K562 (cell line): ENCODE measurements around the gene DCAF6. TPM values are rescaled to one million over a fixed set of nuclear protein-coding genes. Genes with fewer than 3 reads are reported as not detected.

Experiments
- AFF1 ChIP-seq, 2 experiments: fragments of 450-650 bp; IDR thresholded peaks; 2 replicates each; pipeline ENCODE4 v1.6.1; 2018; ENCODE audit warnings: mild to moderate bottlenecking in 2 of 2, low read depth in 1 of 2; ENCODE audit not compliant: partially characterized antibody in 2 of 2
- CHD4 ChIP-seq: fragments of 200-600 bp; sonication (generic); IDR thresholded peaks from 3 replicates; pipeline ENCODE4 v1.6.1; 2012; ENCODE audit warnings: low read depth, mild to moderate bottlenecking, mixed read lengths, low read length, inconsistent platforms; ENCODE audit not compliant: insufficient read depth, insufficient replicate concordance, poor library complexity, severe bottlenecking
- E2F3 ChIP-seq: fragments of 250-450 bp; sonication (Bioruptor Pico); IDR thresholded peaks from 2 replicates; pipeline ENCODE4 v1.4.0; 2020; ENCODE audit warnings: mild to moderate bottlenecking
- ESRRB ChIP-seq: fragments of 250-450 bp; sonication (Bioruptor Pico); IDR thresholded peaks from 2 replicates; pipeline ENCODE4 v1.5.0; 2020; ENCODE audit warnings: mild to moderate bottlenecking, moderate library complexity, borderline replicate concordance
- HDAC8 ChIP-seq: fragments of 450-650 bp; IDR thresholded peaks from 2 replicates; pipeline ENCODE4 v1.6.1; 2016; ENCODE audit warnings: mild to moderate bottlenecking, missing genetic modification characterization, moderate library complexity, missing compliant biosample characterization
- HMGXB4 ChIP-seq: sonication (generic); formaldehyde crosslinking; IDR thresholded peaks from 2 replicates; pipeline ENCODE4 v1.8.1; 2023; ENCODE audit warnings: mild to moderate bottlenecking, missing genetic modification reagents
- HNRNPUL1 ChIP-seq: fragments of 200-400 bp; formaldehyde crosslinking; IDR thresholded peaks from 2 replicates; pipeline ENCODE4 v1.6.1; 2017; ENCODE audit warnings: low read length
- NR1H2 ChIP-seq: sonication (generic); formaldehyde crosslinking; IDR thresholded peaks from 2 replicates; pipeline ENCODE4 v1.4.0; 2020; ENCODE audit warnings: mild to moderate bottlenecking, missing genetic modification reagents
- NR4A1 ChIP-seq, 2 experiments: fragments of 250-450 bp in 1 of 2; fragments of 450-650 bp in 1 of 2; sonication (Bioruptor Pico) in 1 of 2; IDR thresholded peaks; 2 replicates each; pipeline versions ENCODE4 v1.4.0 to v1.6.1; 2016 to 2020; ENCODE audit warnings: mild to moderate bottlenecking in 2 of 2, missing compliant biosample characterization in 1 of 2, missing genetic modification characterization in 1 of 2, moderate library complexity in 1 of 2
- SRSF1 ChIP-seq: fragments of 200-400 bp; formaldehyde crosslinking; IDR thresholded peaks from 2 replicates; pipeline ENCODE4 v1.6.1; 2017; ENCODE audit warnings: mild to moderate bottlenecking, low read depth, low read length, moderate library complexity
- TGIF2 ChIP-seq: sonication (generic); formaldehyde crosslinking; IDR thresholded peaks from 2 replicates; pipeline ENCODE4 v1.8.1; 2022; ENCODE audit warnings: mild to moderate bottlenecking, missing genetic modification reagents, moderate library complexity
- UBTF ChIP-seq, 2 experiments: IDR thresholded peaks; 2 replicates each; pipeline ENCODE4 v1.6.1; 2012; ENCODE audit warnings: improper control_type of control experiment in 2 of 2, low read depth in 2 of 2, low read length in 2 of 2, borderline replicate concordance in 1 of 2
- ZBTB26 ChIP-seq: fragments of 450-650 bp; formaldehyde crosslinking; IDR thresholded peaks from 2 replicates; pipeline ENCODE4 v1.4.0; 2022; ENCODE audit warnings: missing genetic modification characterization
- ZBTB8A ChIP-seq: fragments of 450-650 bp; IDR thresholded peaks from 2 replicates; pipeline ENCODE4 v1.6.1; 2018; ENCODE audit warnings: mild to moderate bottlenecking, moderate library complexity; ENCODE audit not compliant: partially characterized antibody
- ZNF280B ChIP-seq: fragments of 250-450 bp; sonication (Bioruptor Pico); IDR thresholded peaks from 2 replicates; pipeline ENCODE4 v1.5.1; 2021; ENCODE audit warnings: mild to moderate bottlenecking
- ZNF282 ChIP-seq: sonication (generic); formaldehyde crosslinking; IDR thresholded peaks from 2 replicates; pipeline ENCODE4 v1.8.1; 2023; ENCODE audit warnings: missing genetic modification reagents
- polyA plus RNA-seq, 8 experiments: library from polyadenylated mRNA; depleted of rRNA in 4 of 8; stranded (reverse) in 5 of 8; unstranded in 3 of 8; fragments of >200 nt; fragmentation: Nextera tagmentation in 2 of 8; fragmentation: Illumina TruSeq in 1 of 8; extraction: Ambion mirVana in 2 of 8; extraction: Trizol in 1 of 8; gene quantifications; 2 replicates each; pipeline versions ENCODE4 v1.2.1 to v1.2.3, GENCODE V29; 2011 to 2014; ENCODE audit warnings: inconsistent platforms in 1 of 8, missing spikeins in 1 of 8
- total RNA-seq, 7 experiments: library from RNA; depleted of rRNA in 6 of 7; stranded (reverse); fragments of >200 nt in 6 of 7; fragmentation: Illumina TruSeq in 2 of 7; extraction: Trizol in 2 of 7; gene quantifications; 2 replicates each; pipeline versions ENCODE4 v1.2.1 to v1.2.3, GENCODE V29; 2011 to 2021; ENCODE audit warnings: low replicate concordance in 1 of 7

DCAF6 gene
- total and polyA plus RNA-seq, 9 of the 15 experiments (the other 6 are each of a cell fraction or from before 2014, with no cell fraction given) = 19.1 to 102 (median 46.3) TPM

GRCh38 chr1:167926486-167926997, 9.9 kb upstream of the DCAF6 start (continued):
- TF ChIP-seq NR4A1 (CRISPR knock-in tag; IDR thresholded peaks at IDR 0.05) (no peak), NR4A1 (tag; IDR thresholded peaks at IDR 0.05) (no peak), ZBTB26 (CRISPR knock-in tag) (no peak), SRSF1 (no peak), HDAC8 (tag) (no peak), HNRNPUL1 (no peak), E2F3 (CRISPR knock-in tag) (no peak), NR1H2 (CRISPR knock-in tag) (no peak), TGIF2 (CRISPR knock-in tag) (no peak), ZNF280B (CRISPR knock-in tag) (no peak), ZBTB8A (no peak), CHD4 (no peak), HMGXB4 (CRISPR knock-in tag) (no peak), ZNF282 (no peak), UBTF (IDR thresholded peaks at IDR 0.05; ENCODE audit: borderline replicate concordance in 1 of 2, low read depth in 2 of 2, low read length in 2 of 2) (no peak), ESRRB (CRISPR knock-in tag) (no peak), AFF1 (IDR thresholded peaks at IDR 0.05; ENCODE audit: low read depth in 1 of 2, partially characterized antibody in 2 of 2) (no peak)
